Ovary (tissue), 9 donors: ENCODE data around the gene TNFRSF6B. TPM values are rescaled to one million over a fixed set of nuclear protein-coding genes. Genes with fewer than 3 reads are reported as not detected.

ENCODE experiments used
- DNase-seq, 5 donors: peaks; one replicate each; pipeline ENCODE4 v3.0.0-alpha.2; 2019 to 2020
- H3K27ac ChIP-seq, 2 donors: fragments of 200-600 bp; one replicate each; pipeline versions ENCODE4 v1.5.1 to v1.8.0; 2019 to 2022
- H3K27me3 ChIP-seq: fragments of 200-600 bp; one replicate; pipeline ENCODE4 v1.8.0; 2022
- H3K36me3 ChIP-seq: fragments of 200-600 bp; sonication (generic); one replicate; pipeline ENCODE4 v1.5.1; 2019
- H3K4me1 ChIP-seq: one replicate; pipeline ENCODE4 v1.8.1; 2013; ENCODE audit warnings: mild to moderate bottlenecking, moderate library complexity; ENCODE audit not compliant: insufficient read depth
- H3K4me3 ChIP-seq: fragments of 200-600 bp; sonication (generic); one replicate; pipeline ENCODE4 v1.5.1; 2017
- H3K9me3 ChIP-seq, 2 donors: fragments of 200-600 bp in 1 of 2; sonication (generic) in 1 of 2; one replicate each; pipeline versions ENCODE4 v1.5.1 to v1.8.1; 2013 to 2019; ENCODE audit warnings: mild to moderate bottlenecking in 1 of 2, moderate library complexity in 1 of 2
- EP300 ChIP-seq: sonication (generic); formaldehyde crosslinking; IDR thresholded peaks from one replicate; pipeline ENCODE4 v1.6.1; 2017; ENCODE audit warnings: antibody characterized with exemption
- POLR2A ChIP-seq: fragments of 450-650 bp; IDR thresholded peaks from one replicate; pipeline ENCODE4 v1.6.1; 2017; ENCODE audit warnings: antibody characterized with exemption, mild to moderate bottlenecking, moderate library complexity
- WGBS, 3 donors: extraction: QIAGEN DNeasy Blood & Tissue Kit in 1 of 3; methylation state at CpG; one replicate each; pipeline versions ENCODE4 v1.1.5 to v1.1.7; 2013 to 2017; 5-methylcytosine and 5-hydroxymethylcytosine counted together
- intact Hi-C, 4 donors: fragments of 100-400 bp; cut with DNase I; formaldehyde crosslinking; loops; one replicate each; pipeline versions ENCODE4 v1.11.0 to v1.15.1; 2022 to 2023
- polyA plus RNA-seq, 2 donors: library from polyadenylated mRNA; stranded (reverse); fragments of 200-250 nt in 1 of 2; fragments of 350-450 nt in 1 of 2; fragmentation: Illumina TruSeq in 1 of 2; extraction: RNeasy Lipid Tissue Mini Kit (QIAGEN cat#74804) in 1 of 2; gene quantifications; one replicate each; pipeline ENCODE4 v1.2.3, GENCODE V29; 2013 to 2014
- total RNA-seq, 7 donors: library from RNA; depleted of rRNA in 2 of 7; stranded (reverse); fragments of >200 nt in 2 of 7; fragmentation: NEBNext Ultra II Directional in 3 of 7; extraction: Animal tissue kit (Norgen Biotek cat#: 25700) in 3 of 7; gene quantifications; one replicate each; pipeline versions ENCODE4 v1.1.0 to v1.2.4, GENCODE V29; 2016 to 2023
- TF ChIP-seq, protein P1 (sequence below), 3 donors: fragments of 450-650 bp in 2 of 3; fragments of 200-600 bp in 1 of 3; IDR thresholded peaks; one replicate each; pipeline versions ENCODE4 v1.5.1 to v1.8.0; 2016 to 2022; ENCODE audit warnings: antibody characterized with exemption in 3 of 3, mild to moderate bottlenecking in 1 of 3
- donor health status: DM: no; HTN: no; CAD: no; lungs with moderate emphysema.
- donor health status: DM: no; HTN: no; CAD: no.
- donor health status: Bipolar disorder and iron deficiency.
- donor health status: DM: yes; HTN: yes; CAD: no.
- donor health status: DM: no; HTN: no; CAD: no.
- donor health status: DM: yes; HTN: yes; CAD: no.

TNFRSF6B gene
- total and polyA plus RNA-seq, 9 donors: 2.0 to 7.0 (median 4.2) TPM; not detected in 1

DNA sequence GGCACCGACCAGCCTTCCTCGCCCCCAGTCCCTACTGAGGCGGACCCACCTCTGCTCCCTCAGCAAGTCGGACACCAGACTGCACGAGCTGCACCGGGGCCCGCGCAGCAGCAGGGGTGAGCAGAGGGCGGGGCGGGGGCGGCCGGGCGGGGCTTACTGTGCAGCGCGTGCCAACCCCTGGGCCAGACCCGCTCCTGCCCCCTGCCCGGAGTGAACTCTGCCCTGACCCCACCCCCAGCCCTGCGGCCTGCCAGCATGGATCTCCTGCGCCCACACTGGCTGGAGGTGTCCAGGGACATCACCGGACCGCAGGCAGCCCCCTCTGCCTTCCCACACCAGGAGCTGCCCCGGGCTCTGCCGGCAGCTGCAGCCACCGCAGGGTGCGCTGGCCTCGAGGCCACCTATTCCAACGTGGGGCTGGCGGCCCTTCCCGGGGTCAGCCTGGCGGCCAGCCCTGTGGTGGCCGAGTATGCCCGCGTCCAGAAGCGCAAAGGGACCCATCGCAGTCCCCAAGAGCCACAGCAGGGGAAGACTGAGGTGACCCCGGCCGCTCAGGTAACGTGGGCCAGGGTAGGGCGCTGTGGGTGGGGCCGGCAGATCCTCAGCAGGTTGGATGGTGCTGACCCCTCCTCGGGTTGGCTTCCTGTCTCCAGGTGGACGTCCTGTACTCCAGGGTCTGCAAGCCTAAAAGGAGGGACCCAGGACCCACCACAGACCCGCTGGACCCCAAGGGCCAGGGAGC, 41.7 kb downstream of the TNFRSF6B start:
- Histone ChIP-seq H3K27me3 (no peaks in the 10 kb centered on the region), H3K4me3 (no peak overlapping the region), H3K9me3 (no peaks in the 10 kb centered on the region), H3K27ac (peak overlapping the region; percentile 73 to 95), H3K4me1 (peaks cover 11% of the 10 kb centered on the region), H3K36me3 (no peaks in the 10 kb centered on the region)
- 52 to 67% (median 60%) methylated on average over 31 to 43 of the region's 43 CpGs for WGBS, 3 donors
- intact Hi-C loops: loop anchor here in 1 of 4 donors (2.0 kb wide), 1 partner anchor 29 kb away; the partner anchor contains the start of gene ZGPAT
- no peak for TF ChIP-seq EP300
- no peak for TF ChIP-seq POLR2A
- TF ChIP-seq, protein P1, sequence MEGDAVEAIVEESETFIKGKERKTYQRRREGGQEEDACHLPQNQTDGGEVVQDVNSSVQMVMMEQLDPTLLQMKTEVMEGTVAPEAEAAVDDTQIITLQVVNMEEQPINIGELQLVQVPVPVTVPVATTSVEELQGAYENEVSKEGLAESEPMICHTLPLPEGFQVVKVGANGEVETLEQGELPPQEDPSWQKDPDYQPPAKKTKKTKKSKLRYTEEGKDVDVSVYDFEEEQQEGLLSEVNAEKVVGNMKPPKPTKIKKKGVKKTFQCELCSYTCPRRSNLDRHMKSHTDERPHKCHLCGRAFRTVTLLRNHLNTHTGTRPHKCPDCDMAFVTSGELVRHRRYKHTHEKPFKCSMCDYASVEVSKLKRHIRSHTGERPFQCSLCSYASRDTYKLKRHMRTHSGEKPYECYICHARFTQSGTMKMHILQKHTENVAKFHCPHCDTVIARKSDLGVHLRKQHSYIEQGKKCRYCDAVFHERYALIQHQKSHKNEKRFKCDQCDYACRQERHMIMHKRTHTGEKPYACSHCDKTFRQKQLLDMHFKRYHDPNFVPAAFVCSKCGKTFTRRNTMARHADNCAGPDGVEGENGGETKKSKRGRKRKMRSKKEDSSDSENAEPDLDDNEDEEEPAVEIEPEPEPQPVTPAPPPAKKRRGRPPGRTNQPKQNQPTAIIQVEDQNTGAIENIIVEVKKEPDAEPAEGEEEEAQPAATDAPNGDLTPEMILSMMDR (IDR thresholded peaks at IDR 0.05): no peak
- peak; percentile 37 to 64 (median 61) for DNase-seq

DNA sequence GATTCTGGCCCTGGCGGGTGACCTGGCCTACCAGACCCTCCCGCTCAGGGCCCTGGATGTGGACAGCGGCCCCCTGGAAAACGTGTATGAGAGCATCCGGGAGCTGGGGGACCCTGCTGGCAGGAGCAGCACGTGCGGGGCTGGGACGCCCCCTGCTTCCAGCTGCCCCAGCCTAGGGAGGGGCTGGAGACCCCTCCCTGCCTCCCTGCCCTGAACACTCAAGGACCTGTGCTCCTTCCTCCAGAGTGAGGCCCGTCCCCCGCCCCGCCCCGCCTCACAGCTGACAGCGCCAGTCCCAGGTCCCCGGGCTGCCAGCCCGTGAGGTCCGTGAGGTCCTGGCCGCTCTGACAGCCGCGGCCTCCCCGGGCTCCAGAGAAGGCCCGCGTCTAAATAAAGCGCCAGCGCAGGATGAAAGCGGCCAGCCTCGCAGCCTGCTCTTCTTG, 42.3 kb downstream of the TNFRSF6B start:
- 23 to 35% (median 32%) methylated on average over 21 to 26 of the region's 26 CpGs for WGBS, 3 donors
- peaks cover 11% of the 10 kb centered on the region for H3K4me1 ChIP-seq
- peak overlapping the region; percentile 57 for H3K4me3 ChIP-seq
- TF ChIP-seq POLR2A (no peak), EP300 (no peak)
- TF ChIP-seq, protein P1 (IDR thresholded peaks at IDR 0.05): no peak
- peak; percentile 66 to 75 (median 74) for DNase-seq
- peak overlapping the region; percentile 73 to 95 for H3K27ac ChIP-seq
- no peaks in the 10 kb centered on the region for H3K27me3 ChIP-seq
- intact Hi-C loops: loop anchor here in 1 of 4 donors (2.0 kb wide), 1 partner anchor 30 kb away; the partner anchor contains the start of gene ZGPAT
- H3K36me3 ChIP-seq: no peaks in the 10 kb centered on the region
- H3K9me3 ChIP-seq: no peaks in the 10 kb centered on the region

DNA sequence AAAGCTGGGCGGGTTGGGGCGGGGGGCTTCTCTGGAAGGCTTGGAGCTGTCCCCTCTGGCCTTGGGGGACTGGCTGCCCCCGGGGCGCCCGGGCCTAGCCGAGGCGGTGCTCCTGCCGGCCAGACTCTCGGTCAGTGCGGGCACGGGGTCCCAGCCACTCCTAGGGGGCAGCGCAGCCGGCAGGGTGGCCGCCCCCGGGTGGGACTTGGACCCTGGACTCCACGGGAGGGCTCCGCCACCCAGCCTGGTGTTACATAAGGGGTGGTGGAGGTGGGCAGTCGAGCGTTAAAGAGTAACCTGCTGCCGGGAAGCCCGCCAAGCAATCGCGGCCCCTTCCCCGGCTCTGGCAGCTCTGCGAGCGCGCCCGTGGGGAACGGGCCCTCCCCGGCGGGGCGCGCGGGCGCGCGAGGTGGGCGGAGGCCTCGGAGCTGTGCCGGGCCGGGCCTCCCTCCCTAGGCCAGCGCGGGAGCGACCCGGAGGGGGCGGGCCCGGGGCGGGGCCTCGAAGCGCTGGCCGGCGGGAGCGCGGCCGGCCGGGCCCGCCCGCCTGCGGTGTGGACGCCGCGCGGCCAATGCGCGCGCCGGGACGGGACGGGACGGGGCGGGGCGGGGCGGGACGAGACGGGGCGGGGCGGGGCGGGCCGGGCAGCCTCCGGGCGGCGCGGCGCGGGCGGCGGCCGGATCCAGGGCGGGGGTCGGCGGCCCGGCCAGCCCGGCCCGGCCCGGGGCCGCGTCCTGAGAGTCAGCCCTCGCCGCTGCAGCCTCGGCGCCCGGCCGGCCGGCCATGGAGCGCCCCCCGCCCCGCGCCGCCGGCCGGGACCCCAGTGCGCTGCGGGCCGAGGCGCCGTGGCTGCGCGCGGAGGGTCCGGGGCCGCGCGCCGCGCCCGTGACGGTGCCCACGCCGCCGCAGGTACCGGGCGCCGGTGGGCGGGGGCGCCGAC, 42.9 kb downstream of the TNFRSF6B start, which contains the start of gene SLC2A4RG:
TSS of gene SLC2A4RG (plus strand) at position 647 of the 940 bp plus-strand sequence. CDS start at position 784, 137 bp downstream.
- peak within 1 kb of the TSS; percentile 73 to 95 for H3K27ac ChIP-seq
- no peaks in the 10 kb centered on the region for H3K27me3 ChIP-seq
- peak within 1 kb of the TSS; percentile 75 for H3K4me3 ChIP-seq
- intact Hi-C loops: loop anchor here in 1 of 4 donors (2.0 kb wide), 1 partner anchor 31 kb away; the partner anchor contains the start of gene ZGPAT
- H3K9me3 ChIP-seq: no peaks in the 10 kb centered on the region
- H3K4me1 ChIP-seq: peaks cover 11% of the 10 kb centered on the region
- WGBS, 3 donors: 0 to 1% (median 0%) methylated on average over 33 to 136 of the region's 136 CpGs
- H3K36me3 ChIP-seq: no peaks in the 10 kb centered on the region
- peak; percentile 83 to 90 (median 88) for DNase-seq
- TF ChIP-seq, protein P1 (IDR thresholded peaks at IDR 0.05): no peak
- TF ChIP-seq EP300: no peak
- no peak for TF ChIP-seq POLR2A

DNA sequence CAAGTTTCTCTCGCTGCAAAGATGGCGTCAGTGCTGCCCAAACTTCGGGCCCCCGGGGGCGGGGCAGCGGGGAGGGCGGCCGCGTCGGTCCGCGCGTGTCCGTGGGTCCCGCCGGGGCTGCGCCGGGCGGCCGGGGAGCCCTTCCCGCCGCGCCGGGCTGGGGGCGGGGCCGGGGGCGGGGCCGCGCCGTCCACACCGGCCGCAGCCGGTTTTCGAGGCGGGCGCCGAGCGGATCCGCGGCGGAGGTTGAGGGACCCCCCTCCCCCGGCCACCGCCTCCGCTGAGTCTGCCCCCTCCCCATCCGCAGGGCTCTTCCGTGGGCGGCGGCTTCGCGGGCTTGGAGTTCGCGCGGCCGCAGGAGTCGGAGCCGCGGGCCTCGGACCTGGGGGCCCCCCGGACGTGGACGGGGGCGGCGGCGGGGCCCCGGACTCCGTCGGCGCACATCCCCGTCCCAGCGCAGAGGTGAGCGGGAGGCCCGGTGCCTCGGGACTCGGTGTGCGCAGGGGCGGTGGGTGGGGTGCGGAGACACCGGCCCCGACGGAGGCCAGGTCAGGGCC, 43.7 kb downstream of the TNFRSF6B start:
- Histone ChIP-seq H3K27me3 (no peaks in the 10 kb centered on the region), H3K4me3 (peak overlapping the region; percentile 75), H3K9me3 (no peaks in the 10 kb centered on the region), H3K27ac (peak overlapping the region; percentile 35 to 90), H3K4me1 (peaks cover 11% of the 10 kb centered on the region), H3K36me3 (no peaks in the 10 kb centered on the region)
- 0 to 1% (median 1%) methylated on average over 7 to 80 of the region's 80 CpGs for WGBS, 3 donors
- DNase-seq: peak; percentile 63 to 80 (median 71)
- TF ChIP-seq EP300: no peak
- TF ChIP-seq, protein P1 (IDR thresholded peaks at IDR 0.05): no peak
- no peak for TF ChIP-seq POLR2A
- intact Hi-C loops: no loop called here
